Measurements from ENCODE around the gene NT5DC1.
"Not testable (repeated sequence)": the region's sequence is repeated elsewhere in the genome, so short reads cannot be mapped to it uniquely, and the experiment has no call there.

NT5DC1 gene

DNA sequence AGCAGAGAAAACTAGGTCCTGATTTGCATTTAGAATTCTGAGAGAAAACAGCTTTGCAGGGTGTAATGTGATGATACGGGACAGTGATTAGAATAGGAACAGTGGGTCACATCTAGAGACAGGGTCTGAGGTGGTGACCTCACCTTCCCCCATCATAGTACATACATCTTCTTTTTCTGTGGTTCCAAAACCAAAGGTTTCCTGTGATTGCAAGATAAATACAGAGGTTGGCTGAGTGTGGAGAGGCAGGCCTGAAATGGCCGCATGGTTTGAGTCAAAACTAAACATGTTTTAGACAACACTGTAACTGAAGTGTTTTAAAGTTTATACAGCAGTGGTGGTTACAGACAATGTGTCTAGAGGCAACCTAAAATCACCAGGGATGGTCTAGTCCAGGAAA, 10.4 kb upstream of the NT5DC1 start:
- no peak for DNase-seq (ENCODE audit: low read depth)

DNA sequence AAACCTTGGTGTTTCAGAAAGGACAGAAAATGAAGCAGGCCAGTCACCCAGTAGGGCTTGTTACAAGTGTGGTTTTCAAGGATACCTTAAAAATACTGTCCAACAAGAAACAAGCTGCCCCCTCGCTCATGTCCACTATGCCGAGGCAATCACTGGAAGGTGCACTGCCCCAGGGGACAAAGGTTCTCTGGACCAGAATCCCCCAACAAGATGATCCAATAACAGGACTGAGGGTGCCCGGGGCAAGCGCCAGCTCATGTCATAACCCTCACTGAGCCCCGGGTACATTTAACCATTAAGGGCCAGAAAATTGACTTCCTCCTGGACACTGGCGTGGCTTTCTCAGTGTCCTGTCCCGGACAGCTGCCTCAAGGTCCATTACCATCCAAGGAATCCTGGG, 6.6 kb upstream of the NT5DC1 start:
- DNase-seq (ENCODE audit: low read depth): no peak

DNA sequence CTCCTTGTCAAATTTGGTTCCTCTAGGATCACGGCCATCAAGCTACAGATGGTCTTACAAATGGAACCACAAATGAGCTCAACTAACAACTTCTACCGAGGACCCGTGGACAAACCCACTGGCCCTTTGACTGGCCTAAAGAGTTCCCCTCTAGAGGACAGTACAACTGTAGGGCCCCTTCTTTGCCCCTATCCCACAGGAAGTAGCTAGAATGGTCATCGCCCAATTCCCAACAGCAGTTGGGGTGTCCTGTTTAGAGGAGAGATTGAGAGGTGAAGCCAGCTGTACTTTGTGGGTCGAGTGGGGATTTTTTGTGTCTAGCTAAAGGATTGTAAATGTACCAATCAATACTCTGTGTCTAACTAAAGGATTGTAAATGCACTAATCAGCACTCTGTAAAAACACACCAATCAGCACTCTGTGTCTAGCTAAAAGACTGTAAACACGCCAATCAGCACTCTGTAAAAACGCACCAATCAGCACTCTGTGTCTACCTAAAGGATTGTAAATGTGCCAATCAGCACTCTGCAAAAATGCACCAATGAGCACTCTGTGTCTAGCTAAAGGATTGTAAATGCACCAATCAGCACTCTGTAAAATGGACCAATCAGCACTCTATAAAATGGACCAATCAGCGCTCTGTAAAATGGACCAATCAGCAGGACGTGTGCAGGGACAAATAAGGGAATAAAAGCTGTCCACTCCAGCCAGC, 4.4 kb upstream of the NT5DC1 start:
- not testable (repeated sequence) for DNase-seq (ENCODE audit: low read depth)

DNA sequence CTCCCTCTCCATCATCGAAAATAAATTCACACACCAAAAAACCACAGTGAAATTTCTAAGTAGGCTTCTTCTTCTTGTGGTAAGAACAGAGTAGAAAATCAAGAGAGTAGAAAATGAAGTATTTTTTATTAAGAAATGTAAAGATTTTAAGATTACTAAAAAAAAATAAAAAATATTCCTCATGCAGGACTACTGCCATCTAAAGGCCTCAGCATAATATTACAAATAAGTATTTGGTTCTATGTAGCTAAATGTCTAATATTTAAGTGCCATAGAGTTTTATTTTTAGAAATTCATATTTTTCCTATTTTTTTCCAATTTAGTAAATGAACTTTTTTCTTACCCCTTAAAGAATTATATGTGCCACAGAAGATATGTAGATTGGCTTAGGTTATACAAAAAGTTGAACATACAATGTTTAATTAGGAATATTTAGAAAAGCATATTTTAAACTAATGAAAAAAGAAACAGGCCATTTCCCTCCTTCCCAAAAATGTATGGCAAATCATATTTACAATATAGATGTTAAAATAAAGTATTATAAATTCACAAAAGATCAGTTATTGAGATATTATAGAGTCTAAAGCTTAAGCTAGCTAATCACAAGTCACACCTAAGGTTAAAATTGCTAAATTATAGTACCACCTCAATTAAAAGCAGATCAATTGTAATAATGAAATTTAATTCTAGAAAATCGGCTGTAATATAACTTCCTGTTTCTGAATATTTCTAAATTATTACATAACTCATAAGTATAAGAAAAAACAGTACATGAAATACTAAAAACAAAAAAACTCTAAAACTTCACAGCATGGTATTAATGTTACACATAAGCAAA, 3.5 kb upstream of the NT5DC1 start:
- DNase-seq (ENCODE audit: low read depth): no peak

DNA sequence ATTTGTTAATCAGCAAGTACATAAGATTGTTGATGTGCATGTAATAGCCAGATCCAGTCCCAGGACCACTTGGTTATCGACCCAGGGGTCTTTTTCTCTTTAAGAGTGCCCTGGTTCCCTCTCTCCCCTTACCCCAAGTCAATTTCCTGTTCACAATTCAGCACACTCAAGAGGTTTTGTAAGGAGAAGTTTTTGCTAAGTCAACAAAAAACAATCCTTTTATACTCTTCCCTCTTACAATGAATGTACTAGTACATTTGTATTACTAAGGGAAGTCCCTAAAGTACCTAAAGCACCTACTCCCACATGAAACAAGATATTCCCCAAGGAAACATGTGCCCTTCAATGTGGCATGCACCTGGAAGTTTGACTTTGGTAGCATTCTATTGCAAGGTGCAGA, 1.6 kb upstream of the NT5DC1 start:
- no peak for DNase-seq (ENCODE audit: low read depth)

DNA sequence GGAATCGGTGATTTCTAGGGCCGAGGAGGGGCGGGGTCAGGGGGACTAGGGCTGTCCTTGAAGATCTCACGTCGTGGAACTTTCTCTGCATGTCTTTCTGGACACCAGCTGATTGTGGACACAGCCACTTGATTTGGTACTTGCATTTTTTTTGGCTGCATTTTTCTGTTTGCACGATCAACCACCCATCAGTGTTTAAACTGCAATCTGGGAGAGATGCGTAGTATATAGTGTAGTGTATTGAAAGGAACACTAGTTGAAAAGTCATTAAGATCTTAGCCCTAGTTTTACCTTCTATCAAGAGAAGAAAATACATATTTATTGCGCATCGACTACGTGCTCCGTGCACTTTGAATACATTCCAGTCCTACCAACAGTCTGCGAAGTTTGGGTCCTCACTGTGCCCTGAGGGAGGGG, 657 bp downstream of the NT5DC1 start:
- DNase-seq (ENCODE audit: low read depth): no peak

DNA sequence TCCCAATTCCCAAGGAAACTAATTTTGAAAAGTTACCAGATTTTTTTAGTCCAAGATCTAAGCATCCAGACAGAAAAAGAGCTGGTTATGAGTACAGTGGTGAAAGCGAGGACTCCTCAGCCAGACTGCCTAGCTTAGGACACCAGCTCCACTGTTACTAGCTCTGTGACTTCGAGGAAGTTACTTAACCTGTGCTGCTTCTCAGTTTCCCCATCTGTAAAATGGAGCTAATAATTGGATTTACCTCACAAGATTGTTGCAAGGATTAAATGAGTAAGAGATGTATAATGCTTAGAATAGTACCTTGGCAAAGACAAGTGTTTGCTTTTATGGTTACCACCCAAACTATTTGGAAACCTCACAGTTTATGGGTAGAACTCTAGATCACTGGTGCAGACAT, 1.1 kb downstream of the NT5DC1 start:
- no peak for DNase-seq (ENCODE audit: low read depth)

DNA sequence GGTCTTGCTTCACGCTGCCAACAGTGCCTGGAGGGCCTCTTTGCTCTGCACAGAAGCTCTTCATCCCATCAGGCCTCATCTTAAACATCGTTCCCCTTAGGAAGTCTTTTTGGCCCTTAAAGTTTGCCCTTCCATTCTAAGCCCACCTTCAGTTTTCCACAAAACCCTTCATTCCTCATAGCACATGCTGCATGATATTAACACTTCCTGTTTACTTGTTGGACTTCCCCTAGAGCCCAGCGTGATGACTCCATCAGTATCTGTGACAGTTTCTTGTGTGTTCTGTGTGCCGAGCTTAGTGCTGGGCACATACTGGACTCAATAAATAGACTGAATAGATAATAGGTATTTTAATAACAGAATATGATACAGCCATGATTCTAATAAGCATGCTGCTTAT, 2.2 kb downstream of the NT5DC1 start:
- no peak for DNase-seq (ENCODE audit: low read depth)

DNA sequence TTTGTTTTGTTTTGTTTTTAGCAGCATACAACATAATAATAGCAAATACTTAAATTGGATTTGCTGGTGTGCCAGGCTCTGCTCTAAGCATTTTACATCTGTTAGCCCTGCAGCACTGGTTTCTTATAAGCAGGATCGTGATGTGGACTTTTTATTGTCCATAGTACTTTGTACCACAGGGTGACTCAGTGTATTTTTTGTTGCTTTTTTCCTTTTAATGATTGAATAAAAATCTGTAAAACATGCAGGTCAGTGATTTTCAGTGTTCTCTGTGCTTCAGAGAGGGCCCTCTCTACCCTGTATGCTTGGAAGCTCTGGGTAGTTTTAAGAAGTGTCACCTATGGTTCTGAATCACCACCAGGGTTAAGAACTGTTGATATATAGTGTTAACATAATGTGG, 4.0 kb downstream of the NT5DC1 start:
- no peak for DNase-seq (ENCODE audit: low read depth)

DNA sequence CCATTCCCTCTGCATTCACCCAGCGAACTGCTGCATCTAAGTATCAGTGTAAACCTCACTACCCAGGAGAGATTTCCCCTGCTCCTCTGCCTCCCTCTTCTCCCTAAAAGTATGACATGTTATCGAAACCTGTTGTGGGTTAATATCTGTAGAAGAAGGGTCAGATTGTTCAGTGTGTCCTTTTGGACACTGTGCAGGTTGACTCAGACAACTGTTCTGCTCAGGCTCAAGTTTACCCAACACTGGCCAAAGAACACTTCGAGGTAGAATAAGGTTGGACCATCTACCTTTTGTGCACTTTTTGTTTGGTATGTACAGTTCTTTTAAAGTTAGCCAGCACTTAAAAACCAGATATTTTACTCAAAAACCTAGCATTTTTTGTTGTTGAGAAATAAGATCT, 4.6 kb downstream of the NT5DC1 start:
- no peak for DNase-seq (ENCODE audit: low read depth)

DNA sequence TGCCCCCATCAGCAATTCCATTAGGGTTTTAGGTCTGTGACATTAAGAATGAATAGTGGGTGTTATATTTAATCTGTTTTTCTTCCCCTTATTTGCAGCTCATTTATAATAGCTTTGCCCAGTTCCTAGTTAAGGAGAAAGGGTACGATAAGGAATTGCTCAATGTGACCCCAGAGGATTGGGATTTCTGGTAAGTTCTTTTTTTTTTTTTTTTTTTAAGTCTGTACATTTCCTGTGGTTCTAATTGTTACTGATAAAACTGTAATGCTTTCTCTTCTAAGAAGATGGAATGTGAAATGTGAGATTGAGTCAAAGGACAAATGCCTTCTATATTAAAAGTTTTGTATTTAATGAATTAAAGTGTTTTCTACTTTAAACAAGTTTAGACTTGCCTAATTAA, 5.5 kb downstream of the NT5DC1 start:
- no peak for DNase-seq (ENCODE audit: low read depth)

DNA sequence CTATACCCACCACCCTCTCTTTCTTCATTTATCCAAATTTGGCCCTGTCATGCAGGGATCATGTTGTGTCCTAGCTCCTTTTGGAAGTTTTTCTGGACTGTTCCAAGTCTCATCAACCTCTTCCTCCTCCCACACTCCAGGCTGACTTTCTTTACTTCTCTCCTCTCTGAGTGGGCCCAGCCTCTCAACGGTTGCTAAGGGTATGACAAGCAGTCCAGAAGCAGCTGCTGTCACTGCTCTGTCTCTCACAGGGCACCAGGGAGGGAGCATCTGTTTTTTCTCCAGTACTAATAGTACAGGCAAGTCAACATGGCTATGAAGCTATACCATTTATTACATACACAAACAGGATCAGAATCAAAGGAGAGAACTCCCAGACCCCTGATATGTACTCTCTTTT, 8.2 kb downstream of the NT5DC1 start:
- no peak for DNase-seq (ENCODE audit: low read depth)

DNA sequence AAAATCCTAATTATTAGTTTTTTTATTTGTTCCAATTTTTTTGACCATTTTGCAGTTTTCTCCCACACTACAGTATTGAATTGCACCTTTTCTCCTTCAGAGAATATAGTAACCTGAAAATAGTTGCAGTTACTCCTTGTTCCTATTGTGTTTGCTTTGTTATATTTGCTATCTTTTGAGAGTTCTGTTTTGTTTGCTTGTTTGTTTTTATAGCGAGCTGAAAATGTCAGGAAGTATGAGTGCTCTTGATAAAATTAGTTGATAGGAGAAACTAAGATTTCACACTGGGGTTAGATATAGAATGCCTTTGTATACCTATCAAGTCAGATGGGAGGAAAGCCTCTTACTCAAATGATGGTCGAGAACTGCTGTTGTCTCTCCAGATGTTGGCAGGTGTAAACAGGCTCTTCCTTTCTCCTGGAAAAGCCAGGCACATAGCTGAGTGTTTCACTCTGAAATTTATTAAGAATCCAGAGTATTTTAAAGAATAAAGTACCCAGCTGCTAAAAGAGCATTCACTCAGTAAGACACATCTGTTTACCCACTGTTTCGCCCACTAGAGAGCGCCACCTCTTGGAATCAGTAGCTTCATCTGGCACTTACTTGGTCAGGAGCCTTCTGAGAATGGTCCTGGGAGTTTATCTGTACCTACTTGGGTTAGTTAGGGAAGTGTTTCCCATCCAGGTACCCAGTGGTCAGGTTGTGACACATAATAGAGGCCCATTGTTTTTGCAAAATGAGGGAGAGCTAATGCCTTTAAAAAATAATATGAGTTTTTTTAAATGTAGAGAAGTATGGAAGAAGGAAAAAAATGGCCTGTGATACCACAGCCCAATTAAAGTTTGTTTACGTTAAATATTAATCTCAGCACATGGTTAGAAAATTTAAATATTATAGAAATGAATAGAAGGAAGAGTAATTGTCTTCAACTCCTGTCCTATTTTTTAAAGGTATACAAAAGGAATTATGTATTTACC, 11.2 kb downstream of the NT5DC1 start:
- DNase-seq (ENCODE audit: low read depth): no peak

DNA sequence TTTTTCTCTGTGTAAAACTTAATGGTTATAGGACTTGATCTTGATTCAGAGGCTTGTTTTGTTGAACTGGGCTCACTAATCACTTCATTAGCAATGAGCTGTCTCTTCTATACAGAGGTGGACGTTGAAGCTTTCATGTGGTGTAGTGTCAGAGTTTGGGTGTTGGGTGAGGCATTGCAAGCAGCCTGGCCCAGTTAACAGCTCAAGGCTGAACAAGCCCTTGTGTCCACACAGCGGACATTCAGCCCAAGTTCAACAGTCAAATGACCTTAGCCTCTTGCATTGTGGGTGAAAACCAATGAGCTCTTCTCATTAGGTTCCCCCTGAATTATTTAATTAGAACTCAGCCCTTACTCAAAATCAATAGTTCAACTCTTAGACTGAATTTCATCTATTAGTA, 12.7 kb downstream of the NT5DC1 start:
- no peak for DNase-seq (ENCODE audit: low read depth)

DNA sequence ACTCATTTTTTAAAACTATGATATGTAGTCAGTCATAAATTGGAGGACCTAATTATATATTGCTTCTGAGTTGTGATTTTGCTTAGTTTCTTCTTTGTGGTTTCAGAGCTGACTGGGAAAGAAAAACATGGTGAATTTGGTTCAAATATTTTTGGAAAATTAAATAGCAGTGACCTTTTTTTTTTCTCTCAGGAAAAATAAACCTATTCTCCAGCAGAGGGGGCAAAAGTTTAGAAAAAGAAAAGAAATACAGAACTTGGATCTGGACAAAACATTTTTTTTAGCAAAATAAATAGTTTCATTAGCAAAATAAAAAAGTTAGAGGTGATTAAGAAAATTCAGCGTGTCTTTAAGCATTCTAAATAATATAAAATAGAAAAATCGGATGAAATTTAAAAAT, 15.1 kb downstream of the NT5DC1 start:
- DNase-seq (ENCODE audit: low read depth): no peak

DNA sequence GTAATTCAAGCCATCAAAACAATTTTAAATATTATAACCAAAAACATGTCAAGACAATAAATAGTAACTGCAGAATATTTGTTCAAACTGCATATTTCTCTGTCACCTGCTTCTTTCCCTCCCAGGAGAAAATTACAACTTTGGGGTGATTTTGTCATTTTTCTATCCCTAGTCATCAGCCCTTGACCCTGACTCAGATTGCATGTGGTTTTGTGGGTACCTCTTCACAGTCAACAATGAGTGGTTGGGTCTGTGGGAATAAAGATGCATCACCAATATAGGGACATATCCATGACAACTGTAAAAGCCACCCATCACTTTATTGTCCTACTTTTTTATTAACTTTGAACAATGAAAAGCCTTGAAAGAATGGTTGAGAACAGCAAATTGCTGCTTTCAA, 18.0 kb downstream of the NT5DC1 start:
- DNase-seq (ENCODE audit: low read depth): peak; percentile 32

DNA sequence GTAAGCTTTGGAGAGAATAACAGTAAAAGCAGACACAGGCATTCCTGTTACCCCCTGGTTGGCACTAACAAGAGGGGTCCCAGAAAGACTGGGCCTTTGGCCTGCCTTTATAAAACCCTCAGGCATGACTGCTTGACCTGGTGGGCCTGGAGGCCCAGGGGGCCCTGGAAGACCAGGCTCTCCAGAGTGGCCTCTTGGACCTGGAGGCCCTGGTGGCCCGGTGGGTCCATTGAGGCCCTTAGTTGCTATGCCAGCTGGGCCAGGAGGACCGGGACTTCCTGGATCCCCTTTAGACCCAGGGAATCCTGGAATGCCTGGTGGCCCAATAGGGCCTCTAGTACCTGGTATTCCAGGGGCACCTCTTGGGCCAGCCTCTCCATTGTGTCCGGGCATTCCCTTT, 19.8 kb downstream of the NT5DC1 start:
- no peak for DNase-seq (ENCODE audit: low read depth)

DNA sequence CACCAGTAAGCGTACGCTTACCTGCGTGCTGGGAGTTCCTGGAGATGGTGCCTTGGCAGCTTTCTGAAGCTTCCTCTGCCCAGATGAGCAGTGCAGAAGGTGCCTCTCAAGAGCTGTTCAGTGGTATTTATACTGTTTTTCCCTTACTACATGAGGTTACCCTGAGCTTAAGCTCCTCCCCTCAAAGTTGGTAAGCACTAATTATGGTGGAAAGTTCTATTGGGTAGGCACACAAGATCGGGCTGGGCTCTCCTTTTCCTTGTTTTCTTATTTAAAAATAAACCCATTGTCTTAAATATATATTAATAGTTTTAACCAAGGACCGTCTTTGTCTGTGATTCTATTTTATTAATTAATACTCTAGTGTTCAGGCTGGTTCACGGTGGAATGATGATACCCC, 25.4 kb downstream of the NT5DC1 start, which contains the start of gene COL10A1:
TSS of gene COL10A1 (minus strand) at position 101 of the 400 bp plus-strand sequence. CDS start 640 bp downstream, outside the sequence.
- no peak for DNase-seq (ENCODE audit: low read depth)

DNA sequence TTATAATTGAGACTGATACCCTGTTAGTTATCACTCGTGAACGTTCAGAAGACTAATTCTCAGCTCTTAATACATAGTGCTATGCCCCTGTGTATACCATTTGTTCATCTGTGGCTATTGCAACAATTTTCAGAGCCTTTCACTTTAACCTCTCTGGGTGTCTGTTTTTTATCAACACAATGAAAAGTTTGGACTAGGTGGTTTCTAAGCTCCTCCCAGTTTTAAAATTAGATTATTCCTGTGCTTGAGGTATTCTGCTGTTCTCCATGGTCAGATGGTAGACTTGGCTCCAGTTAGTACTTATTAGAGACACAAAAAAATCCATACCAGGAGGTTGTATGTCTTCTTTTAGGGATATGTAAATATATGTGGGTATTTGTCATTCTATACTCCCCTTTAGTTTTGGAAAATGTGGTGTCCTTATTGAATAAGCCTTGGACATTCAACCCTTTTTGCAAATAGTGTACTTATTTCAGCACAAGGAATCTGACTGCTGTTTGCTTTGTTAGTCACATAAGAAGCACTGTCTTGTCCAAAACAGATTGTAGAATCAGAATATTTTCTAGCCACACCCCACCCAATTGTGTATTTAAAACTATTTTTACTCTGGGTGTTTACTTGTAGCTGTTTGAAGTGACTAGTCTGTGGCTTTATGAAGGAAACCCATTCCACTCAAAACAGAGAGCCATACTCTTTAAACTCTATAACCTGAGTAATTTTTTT, 27.3 kb downstream of the NT5DC1 start:
- DNase-seq (ENCODE audit: low read depth): no peak

DNA sequence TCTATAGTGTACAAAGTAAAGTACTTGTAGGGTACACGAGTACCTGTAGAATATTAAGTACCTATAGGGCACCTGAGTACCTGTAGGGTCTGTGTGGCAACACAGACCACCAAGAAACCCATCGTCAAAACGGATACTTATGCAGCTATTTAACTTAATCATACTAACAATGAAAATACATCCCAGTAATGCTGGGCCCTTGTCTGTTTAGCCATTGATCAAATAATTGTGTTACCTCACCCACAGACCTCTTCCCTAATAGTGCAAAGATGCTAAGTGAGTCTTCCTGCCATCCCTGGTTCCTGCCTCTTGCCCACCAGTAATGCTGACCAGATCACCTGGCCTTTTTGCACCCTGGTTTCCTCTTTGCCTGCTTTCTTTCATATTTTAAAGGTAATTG, 32.8 kb downstream of the NT5DC1 start:
- no peak for DNase-seq (ENCODE audit: low read depth)

DNA sequence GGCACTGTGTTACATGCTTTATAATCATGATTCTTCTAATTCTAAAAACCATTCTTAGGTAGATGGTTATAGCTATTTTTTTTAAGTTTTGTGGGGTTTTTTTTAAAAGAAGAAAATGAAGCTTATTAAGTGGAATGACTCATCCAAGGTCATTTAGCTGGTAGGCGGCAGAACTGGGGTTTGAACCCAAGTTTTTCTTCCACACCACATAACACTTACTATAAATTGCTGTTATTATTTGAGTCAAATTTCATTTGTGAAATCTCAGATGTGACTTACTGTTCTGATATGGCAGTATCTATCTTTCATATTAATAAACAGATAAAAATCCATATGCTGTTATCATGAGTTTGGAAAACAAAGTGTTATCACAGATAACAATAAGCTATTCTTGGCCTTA, 35.7 kb downstream of the NT5DC1 start:
- no peak for DNase-seq (ENCODE audit: low read depth)

DNA sequence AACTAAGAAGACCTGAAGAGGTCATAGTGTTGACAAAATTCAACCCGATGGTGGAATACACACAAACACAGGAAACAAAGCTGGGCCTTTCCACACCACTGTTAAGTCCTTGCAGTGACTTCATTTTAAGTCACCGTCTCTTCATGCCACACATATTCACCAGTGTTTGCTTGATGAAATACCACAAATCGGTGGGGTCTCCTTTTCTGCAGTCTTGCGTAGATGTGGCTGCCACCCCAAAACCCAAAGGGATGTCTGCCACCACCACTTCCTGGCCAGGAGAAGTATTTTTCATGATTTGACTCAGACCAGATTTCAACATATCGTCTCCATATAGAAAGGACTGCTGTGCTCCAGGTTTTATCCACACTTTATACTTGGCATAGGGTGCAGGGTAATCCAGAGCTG, 36.3 kb downstream of the NT5DC1 start:
- DNase-seq (ENCODE audit: low read depth): no peak

Data from GM04504 (cell line).